ENCODE data around the gene EML3.
A peak's percentile ranks its signal among the peaks of the same experiment; 100 is the strongest.
"Not testable (repeated sequence)": the region's sequence is repeated elsewhere in the genome, so short reads cannot be mapped to it uniquely, and the experiment has no call there.

The EML3 gene

GRCh38 chr11:62569611-62570010 lies 43.0 kb downstream of the EML3 start:
- DNase-seq, result no peak

- no peak for DNase-seq
Observed at GRCh38 chr11:62567018-62567633, 45.4 kb downstream of the EML3 start.

GRCh38 chr11:62566247-62566646 lies 46.3 kb downstream of the EML3 start:
- no peak for DNase-seq

GRCh38 chr11:62565100-62565802 lies 47.3 kb downstream of the EML3 start:
- DNase-seq, result no peak

- DNase-seq, result not testable (repeated sequence)
Observed at GRCh38 chr11:62561677-62562230, 50.8 kb downstream of the EML3 start.

- DNase-seq, result peak; percentile 98
Observed at GRCh38 chr11:62560566-62561103, 51.9 kb downstream of the EML3 start.

- DNase-seq, result not testable (repeated sequence)
Observed at GRCh38 chr11:62559626-62560025, 52.9 kb downstream of the EML3 start.

GRCh38 chr11:62559204-62559603 lies 53.4 kb downstream of the EML3 start:
- DNase-seq, result peak; percentile 33

GRCh38 chr11:62558669-62559068 lies 53.9 kb downstream of the EML3 start:
- DNase-seq, result no peak

GRCh38 chr11:62556875-62557631 lies 55.5 kb downstream of the EML3 start:
- no peak for DNase-seq

- DNase-seq, result peak; percentile 98
Observed at GRCh38 chr11:62556108-62556874, 56.3 kb downstream of the EML3 start.

- no peak for DNase-seq
Observed at GRCh38 chr11:62555464-62556107, 57.0 kb downstream of the EML3 start.

GRCh38 chr11:62554387-62555167 lies 58.0 kb downstream of the EML3 start:
- DNase-seq, result no peak

GRCh38 chr11:62553839-62554361 lies 58.7 kb downstream of the EML3 start:
- DNase-seq, result peak; percentile 95

- peak; percentile 97 for DNase-seq
Observed at GRCh38 chr11:62553080-62553838, 59.3 kb downstream of the EML3 start.

- DNase-seq, result peak; percentile 51
Observed at GRCh38 chr11:62552485-62553079, 60.0 kb downstream of the EML3 start.
